B cell (primary cell): ENCODE measurements around the gene HECTD2. TPM values are rescaled to one million over a fixed set of nuclear protein-coding genes. Genes with fewer than 3 reads are reported as not detected.

Experiments used
- ATAC-seq: fragments of 200-7000 bp; cut with Tn5 transposase; one replicate; pipeline ENCODE4 v1.10.0; 2021; ENCODE audit warnings: low read depth, mild to moderate bottlenecking, moderate number of reproducible peaks, moderate library complexity
- CTCF ChIA-PET: fragments of 350-600 bp; sonication (Branson Sonifier 250); formaldehyde crosslinking; loops from one replicate; lab custom pipeline; 2021; ENCODE audit warnings: antibody characterized with exemption, inconsistent platforms; lab: Charles Lee
- POLR2A ChIA-PET: fragments of 350-600 bp; sonication (Branson Sonifier 250); formaldehyde crosslinking; loops from one replicate; lab custom pipeline; 2021; ENCODE audit warnings: antibody characterized with exemption; lab: Charles Lee
- DNase-seq: peaks from one replicate; pipeline ENCODE4 v3.0.0; 2013
- H2AFZ ChIP-seq: 2 replicates; pipeline ENCODE4 v1.6.1; 2012; ENCODE audit warnings: mild to moderate bottlenecking, low read depth, low read length; ENCODE audit not compliant: insufficient read depth, poor library complexity, severe bottlenecking
- H3K27ac ChIP-seq, 2 donors: 1 replicate in 1 of 2; 2 replicates in 1 of 2; pipeline ENCODE4 v1.5.1; 2012 to 2013; ENCODE audit warnings: low read length in 2 of 2, mild to moderate bottlenecking in 2 of 2, moderate library complexity in 1 of 2
- H3K27me3 ChIP-seq, 4 experiments: fragments of 200-600 bp in 1 of 4; sonication (generic) in 1 of 4; replicated peaks in 1 of 4; 1 replicate in 2 of 4; 2 replicates in 2 of 4; pipeline versions ENCODE4 v1.6.1 to v1.7.0; 2013 to 2016; ENCODE audit warnings: low read length in 3 of 4, mild to moderate bottlenecking in 2 of 4, mixed read lengths in 1 of 4, moderate library complexity in 1 of 4; ENCODE audit not compliant: insufficient read depth in 4 of 4, control insufficient read depth in 3 of 4; ENCODE audit errors: control extremely low read depth in 1 of 4
- H3K36me3 ChIP-seq, 2 experiments: replicated peaks in 1 of 2; 1 replicate in 1 of 2; 2 replicates in 1 of 2; pipeline versions ENCODE4 v1.6.1 to v1.7.1; 2013; ENCODE audit warnings: low read length in 1 of 2; ENCODE audit not compliant: insufficient read depth in 2 of 2, control insufficient read depth in 1 of 2; ENCODE audit errors: control extremely low read depth in 1 of 2, extremely low read depth in 1 of 2
- H3K4me1 ChIP-seq, 2 donors: fragments of 200-600 bp in 1 of 2; sonication (generic) in 1 of 2; 1 replicate in 1 of 2; 2 replicates in 1 of 2; pipeline versions ENCODE4 v1.5.1 to v1.6.1; 2013 to 2017; ENCODE audit warnings: low read length in 2 of 2; ENCODE audit not compliant: control insufficient read depth in 2 of 2, insufficient read depth in 2 of 2
- H3K4me2 ChIP-seq: replicated peaks from 2 replicates; pipeline ENCODE3; 2012; ENCODE audit warnings: mild to moderate bottlenecking, low read depth, low read length; ENCODE audit not compliant: poor library complexity, severe bottlenecking
- H3K4me3 ChIP-seq, 5 experiments: fragments of 200-600 bp in 1 of 5; sonication (generic) in 1 of 5; 1 replicate in 3 of 5; 2 replicates in 2 of 5; pipeline versions ENCODE4 v1.5.1 to v1.7.0; 2011 to 2016; ENCODE audit warnings: low read length in 4 of 5, mild to moderate bottlenecking in 4 of 5, low read depth in 2 of 5, control low read depth in 1 of 5, moderate library complexity in 1 of 5; ENCODE audit not compliant: insufficient read depth in 1 of 5; ENCODE audit errors: control extremely low read depth in 1 of 5, extremely low read depth in 1 of 5
- H3K79me2 ChIP-seq: fragments of 200-600 bp; sonication (generic); one replicate; pipeline ENCODE4 v1.6.0; 2016; ENCODE audit warnings: low read length; ENCODE audit not compliant: control insufficient read depth, insufficient read depth
- H3K9ac ChIP-seq: fragments of 200-600 bp; sonication (generic); 2 replicates; pipeline ENCODE4 v1.6.1; 2017; ENCODE audit warnings: mild to moderate bottlenecking, low read length, moderate library complexity
- H3K9me3 ChIP-seq, 3 donors: one replicate each; pipeline versions ENCODE4 v1.6.1 to v1.7.1; 2013; ENCODE audit warnings: low read length in 2 of 3; ENCODE audit not compliant: control insufficient read depth in 2 of 3, insufficient read depth in 1 of 3; ENCODE audit errors: control extremely low read depth in 1 of 3
- H4K20me1 ChIP-seq: 2 replicates; pipeline ENCODE4 v1.6.0; 2012; ENCODE audit warnings: mild to moderate bottlenecking, low read length; ENCODE audit not compliant: insufficient read depth, control insufficient read depth, poor library complexity, severe bottlenecking
- H3K27ac Mint-ChIP-seq: one replicate; pipeline ENCODE4 v1.8.0; 2021; ENCODE audit warnings: mixed read lengths
- H3K27me3 Mint-ChIP-seq: one replicate; pipeline ENCODE4 v1.8.0; 2021; ENCODE audit warnings: mixed read lengths
- H3K4me1 Mint-ChIP-seq: one replicate; pipeline ENCODE4 v1.8.0; 2021; ENCODE audit warnings: mixed read lengths
- H3K4me3 Mint-ChIP-seq: one replicate; pipeline ENCODE4 v1.8.0; 2021; ENCODE audit warnings: mixed read lengths
- H3K9me3 Mint-ChIP-seq: one replicate; pipeline ENCODE4 v1.8.0; 2022; ENCODE audit warnings: mixed read lengths; ENCODE audit not compliant: insufficient read depth
- CTCF ChIP-seq: fragments of 200-600 bp; IDR thresholded peaks from one replicate; pipeline ENCODE4 v1.8.0; 2022; ENCODE audit warnings: antibody characterized with exemption, mild to moderate bottlenecking
- EZH2 ChIP-seq: IDR thresholded peaks from 2 replicates; pipeline ENCODE4 v1.6.1; 2012; ENCODE audit warnings: borderline replicate concordance, low read depth, mild to moderate bottlenecking, moderate library complexity, low read length; ENCODE audit not compliant: insufficient read depth, poor library complexity, severe bottlenecking
- WGBS: methylation state at CpG from one replicate; pipeline ENCODE4 v1.1.5; 2013; ENCODE audit warnings: missing lambda C conversion rate; ENCODE audit not compliant: insufficient coverage; 5-methylcytosine and 5-hydroxymethylcytosine counted together
- intact Hi-C: fragments of 100-400 bp; cut with micrococcal nuclease; formaldehyde crosslinking; loops from one replicate; pipeline ENCODE4 v1.10.0; 2022
- polyA plus RNA-seq: library from polyadenylated mRNA; depleted of rRNA; stranded (reverse); fragments of >200 nt; gene quantifications from 2 replicates; pipeline ENCODE4 v1.2.3, GENCODE V29; 2012
- total RNA-seq, 2 donors: library from RNA; stranded (reverse); fragments of 120-200 nt in 1 of 2; gene quantifications; 1 replicate in 1 of 2; 2 replicates in 1 of 2; pipeline versions ENCODE4 v1.2.3 to v1.2.4, GENCODE V29; 2013 to 2022

The HECTD2 gene
- total and polyA plus RNA-seq, 2 donors (not counting 1 experiment from before 2014, with no cell fraction given), result 2.9 to 7.9 TPM

GRCh38 chr10:91525896-91526712, 116.0 kb downstream of the HECTD2 start:
- Histone ChIP-seq H3K4me1 (no peaks in the 10 kb centered on the region), H4K20me1 (no peaks in the 10 kb centered on the region), H3K4me3 (no peak overlapping the region), H3K9ac (no peak overlapping the region), H3K36me3 (no peaks in the 10 kb centered on the region), H2AFZ (no peak overlapping the region), H3K27ac (no peak overlapping the region), H3K79me2 (no peaks in the 10 kb centered on the region), H3K9me3 (no peaks in the 10 kb centered on the region), H3K4me2 (no peak overlapping the region), H3K27me3 (peaks cover 0 to 8% (median under 1%) of the 10 kb centered on the region in 4 experiments)
- CTCF ChIA-PET, result no interaction called here
- POLR2A ChIA-PET, result no interaction called here
- no peaks in the 10 kb centered on the region for H3K4me1 Mint-ChIP-seq
- ATAC-seq (no peak), DNase-seq (no peak)
- no peaks in the 10 kb centered on the region for H3K9me3 Mint-ChIP-seq
- intact Hi-C loops, result no loop called here
- no peak overlapping the region for H3K27ac Mint-ChIP-seq
- WGBS, result 79% methylated on average over 3 of the region's 4 CpGs
- no peak for TF ChIP-seq EZH2
- TF ChIP-seq CTCF, result no peak
- no peak overlapping the region for H3K4me3 Mint-ChIP-seq
- peaks cover 25% of the 10 kb centered on the region for H3K27me3 Mint-ChIP-seq

GRCh38 chr10:91528080-91528479, 117.9 kb downstream of the HECTD2 start:
- Histone ChIP-seq H3K79me2 (no peaks in the 10 kb centered on the region), H3K4me3 (no peak overlapping the region), H3K27ac (no peak overlapping the region), H3K4me1 (no peaks in the 10 kb centered on the region), H3K9ac (no peak overlapping the region), H3K9me3 (no peaks in the 10 kb centered on the region), H3K4me2 (no peak overlapping the region), H3K27me3 (peaks cover 0 to 8% (median under 1%) of the 10 kb centered on the region in 4 experiments), H4K20me1 (no peaks in the 10 kb centered on the region), H2AFZ (no peak overlapping the region), H3K36me3 (no peaks in the 10 kb centered on the region)
- H3K27me3 Mint-ChIP-seq, result peaks cover 30% of the 10 kb centered on the region
- WGBS, result 96% methylated on average over 4 of the region's 4 CpGs
- TF ChIP-seq EZH2 (no peak), CTCF (no peak)
- H3K9me3 Mint-ChIP-seq, result no peaks in the 10 kb centered on the region
- ChIA-PET CTCF (no interaction called here), POLR2A (no interaction called here)
- no peaks in the 10 kb centered on the region for H3K4me1 Mint-ChIP-seq
- ATAC-seq (no peak), DNase-seq (no peak)
- intact Hi-C loops, result no loop called here
- no peak overlapping the region for H3K27ac Mint-ChIP-seq
- H3K4me3 Mint-ChIP-seq, result no peak overlapping the region
